NCI-H2196 treated with DMSO at 0.1 percent for 48 hours (cell line): ENCODE measurements around the gene KIF5C.
"Not testable (repeated sequence)": the region's sequence is repeated elsewhere in the genome, so short reads cannot be mapped to it uniquely, and the experiment has no call there.

Source experiments
- DNase-seq: peaks from one replicate; lab custom pipeline; 2025; ENCODE audit not compliant: unreplicated experiment; lab: John Stamatoyannopoulos, UW

KIF5C gene

DNA sequence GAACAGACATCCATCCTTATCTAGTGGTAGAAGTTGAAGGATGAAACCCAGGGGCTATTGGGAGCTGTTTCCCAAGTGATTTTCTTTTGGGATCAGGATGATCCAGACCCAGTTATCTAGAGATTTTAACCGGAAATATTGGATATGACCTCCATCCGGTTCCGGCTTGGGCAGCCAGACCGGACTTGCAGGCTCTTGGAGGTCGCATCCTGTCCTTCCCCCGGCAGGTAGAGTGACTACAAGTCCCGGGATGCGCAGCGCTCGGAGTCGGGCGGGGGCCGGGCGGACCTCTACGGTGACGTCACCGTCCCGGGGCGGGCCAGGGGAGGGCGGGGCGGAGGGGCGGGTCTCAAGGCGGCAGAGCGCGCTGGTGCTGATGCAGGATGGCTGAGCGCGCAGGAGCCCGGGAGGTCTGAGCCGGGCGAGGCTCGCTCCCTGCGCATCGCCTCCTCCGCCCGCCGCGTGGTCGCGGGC is at the start of gene KIF5C:
KIF5C (plus strand) TSS at position 360 of the 474 bp plus-strand sequence. CDS start 391 bp downstream, outside the sequence.
- DNase-seq: peak; percentile 92

DNA sequence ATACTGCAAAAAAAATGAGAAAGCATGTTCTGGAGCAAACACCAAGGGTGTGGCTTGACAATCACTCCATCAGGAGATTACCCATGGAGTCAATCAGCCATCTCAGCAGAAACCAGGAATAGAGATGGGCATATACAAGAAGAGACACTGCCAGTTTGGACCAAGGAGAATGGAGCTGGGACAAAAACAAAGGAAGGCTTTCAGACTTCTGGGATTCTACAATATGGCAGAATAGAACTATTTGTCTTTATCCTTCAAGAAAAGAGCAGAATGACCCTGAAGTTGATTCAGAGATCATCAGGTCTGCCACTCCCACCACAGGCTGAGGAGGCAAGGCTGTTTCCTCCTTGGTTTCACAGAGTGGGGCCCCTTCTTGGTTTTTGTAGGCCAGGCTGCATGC is 48.2 kb upstream of the KIF5C start:
- DNase-seq: no peak

DNA sequence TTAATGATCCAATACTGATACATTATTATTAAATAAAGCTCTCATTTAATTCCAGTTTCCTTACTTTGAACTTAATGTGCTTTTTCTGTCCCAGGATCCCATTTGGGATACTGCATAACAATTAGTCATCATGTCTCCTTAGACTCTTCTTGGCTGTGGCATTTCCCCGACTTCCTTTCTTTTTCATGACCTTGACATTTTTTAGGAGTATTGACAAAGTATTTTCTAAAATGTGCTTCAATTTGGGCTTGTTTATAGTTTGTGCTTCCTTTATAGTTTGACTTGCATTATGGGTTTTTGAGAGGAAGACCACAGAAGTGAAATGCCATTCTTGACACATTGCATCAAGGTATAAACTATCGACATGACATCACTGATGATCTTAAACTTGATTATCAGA is 46.1 kb upstream of the KIF5C start:
- DNase-seq: no peak

DNA sequence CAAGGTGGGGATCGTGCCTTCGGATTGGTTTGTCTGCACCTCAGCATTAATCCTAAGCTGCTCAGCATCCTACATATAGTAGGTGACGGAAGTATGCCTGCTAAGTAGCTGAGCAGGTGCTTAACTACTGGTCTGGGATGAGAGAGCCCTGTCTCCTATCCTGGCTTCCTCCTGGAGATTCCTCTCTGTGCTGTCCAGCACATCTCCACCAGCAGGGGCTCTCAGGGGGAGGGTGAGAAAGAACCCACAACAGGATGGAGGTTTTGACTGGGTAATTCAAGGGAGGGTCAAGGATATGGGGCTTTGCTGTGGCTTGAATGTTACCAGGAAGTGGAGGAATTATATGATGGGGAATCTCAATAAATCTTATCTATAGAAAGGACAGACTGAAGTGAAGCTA is 45.4 kb upstream of the KIF5C start:
- DNase-seq: no peak

DNA sequence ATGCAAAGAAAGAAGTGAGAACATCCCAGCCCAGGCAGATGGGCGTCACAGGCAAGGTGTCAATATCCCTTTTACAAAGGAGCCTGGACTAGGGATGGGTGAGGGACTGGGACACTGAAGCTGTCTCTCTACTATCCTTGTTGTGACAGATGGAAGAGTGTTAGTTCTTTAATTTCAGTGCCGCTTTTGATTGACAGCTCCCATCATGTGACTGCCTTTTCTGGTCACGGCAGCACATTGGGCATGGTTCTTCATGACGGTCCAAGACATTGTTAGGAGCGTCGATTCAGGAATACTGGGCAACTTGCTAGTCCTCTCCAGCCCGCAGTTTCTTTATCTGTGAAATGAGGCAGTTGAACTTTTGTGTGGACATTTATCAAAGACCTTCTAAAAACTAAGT is 42.4 kb upstream of the KIF5C start:
- DNase-seq: no peak

DNA sequence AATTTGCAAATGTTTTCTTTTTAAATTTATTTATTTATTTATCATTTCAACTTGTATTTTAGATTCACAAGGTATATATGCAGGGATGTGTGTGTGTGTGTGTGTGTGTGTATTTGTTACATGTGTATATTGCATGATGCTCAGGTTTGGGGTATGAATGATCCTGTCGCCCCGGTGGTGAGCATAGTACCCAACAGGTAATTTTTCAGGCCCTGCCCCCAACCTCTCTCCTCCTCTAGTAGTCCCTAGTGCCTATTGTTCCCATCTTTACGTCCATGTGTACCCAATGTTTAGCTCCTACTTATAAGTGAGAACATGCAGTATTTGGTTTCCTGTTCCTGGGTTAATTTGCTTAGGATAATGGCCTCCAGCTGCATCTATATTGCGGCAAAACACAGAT is 33.0 kb upstream of the KIF5C start:
- DNase-seq: no peak

DNA sequence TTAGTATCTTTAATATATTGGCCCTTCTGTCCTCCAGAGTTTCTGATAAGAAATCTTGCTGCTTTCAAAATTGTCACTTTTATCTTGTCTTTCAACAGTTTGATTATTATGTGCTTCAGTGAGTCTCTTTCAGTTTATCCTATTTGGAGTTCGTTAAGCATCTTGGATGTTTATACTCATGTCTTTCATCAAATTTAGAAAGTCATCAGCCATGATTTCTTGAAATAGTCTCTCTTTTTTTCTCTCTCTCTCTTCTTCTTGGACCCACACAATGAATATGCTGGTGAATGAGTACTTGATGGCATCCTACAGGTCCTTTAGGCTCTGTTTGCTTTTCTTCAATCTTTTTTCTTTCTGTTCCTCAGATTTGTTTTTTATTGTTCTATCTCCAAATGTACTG is 26.9 kb upstream of the KIF5C start:
- no peak for DNase-seq

DNA sequence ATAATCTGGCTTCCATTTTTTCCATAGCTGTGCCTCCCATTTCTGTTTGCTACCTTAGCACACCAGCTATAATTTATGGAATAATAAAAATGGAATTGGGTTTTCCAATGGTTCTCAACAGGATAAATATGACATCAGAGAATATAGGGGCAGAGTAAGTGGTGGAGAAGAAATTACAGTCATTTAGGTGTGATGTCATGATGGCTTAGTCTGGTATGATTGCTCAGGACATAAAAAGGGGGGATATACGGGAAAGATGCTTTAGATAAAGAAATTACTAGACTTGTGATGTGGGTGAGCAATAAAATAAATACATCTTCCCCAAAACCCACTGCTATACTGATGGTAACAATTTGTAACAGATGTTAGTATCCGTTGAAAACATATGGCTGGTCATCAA is 21.6 kb upstream of the KIF5C start:
- no peak for DNase-seq

DNA sequence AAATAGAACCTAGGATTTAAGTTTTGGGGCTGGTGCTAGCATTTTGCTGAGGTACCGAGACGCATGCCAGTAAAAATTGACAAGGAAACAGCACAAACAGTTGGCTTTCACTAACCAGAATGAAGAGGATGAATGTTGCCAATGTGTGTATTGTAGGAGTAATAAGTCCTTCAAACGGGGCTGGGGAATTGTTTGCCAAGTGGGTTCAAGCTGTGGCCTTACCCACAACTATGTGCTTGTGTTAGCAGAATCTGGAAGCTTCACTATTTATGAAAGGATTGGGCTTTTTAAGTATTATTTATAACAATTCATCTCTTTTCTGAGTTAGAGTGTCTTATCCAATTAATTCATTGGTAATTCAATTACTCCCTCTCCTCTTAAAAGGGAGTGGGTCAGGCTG is 15.0 kb upstream of the KIF5C start:
- DNase-seq: no peak

DNA sequence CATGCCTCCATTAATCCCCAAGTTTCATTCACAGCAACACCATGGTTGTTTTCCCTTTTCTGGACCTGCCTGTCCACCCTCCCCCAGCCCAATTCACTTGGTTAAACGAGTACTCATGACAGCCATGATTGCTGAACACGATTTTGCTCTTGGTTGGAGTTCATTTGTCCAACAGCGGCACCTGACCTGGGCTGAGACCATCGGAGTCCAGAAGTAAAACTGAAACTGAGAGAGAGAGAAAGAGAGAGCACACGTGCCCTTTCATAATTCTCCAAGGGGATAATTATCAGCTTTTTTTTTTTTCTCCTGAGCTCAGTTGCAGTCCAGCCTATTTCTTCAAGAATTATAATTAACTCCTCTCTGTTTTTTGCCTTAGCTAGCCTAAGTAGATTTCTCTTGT is 13.7 kb upstream of the KIF5C start:
- no peak for DNase-seq

DNA sequence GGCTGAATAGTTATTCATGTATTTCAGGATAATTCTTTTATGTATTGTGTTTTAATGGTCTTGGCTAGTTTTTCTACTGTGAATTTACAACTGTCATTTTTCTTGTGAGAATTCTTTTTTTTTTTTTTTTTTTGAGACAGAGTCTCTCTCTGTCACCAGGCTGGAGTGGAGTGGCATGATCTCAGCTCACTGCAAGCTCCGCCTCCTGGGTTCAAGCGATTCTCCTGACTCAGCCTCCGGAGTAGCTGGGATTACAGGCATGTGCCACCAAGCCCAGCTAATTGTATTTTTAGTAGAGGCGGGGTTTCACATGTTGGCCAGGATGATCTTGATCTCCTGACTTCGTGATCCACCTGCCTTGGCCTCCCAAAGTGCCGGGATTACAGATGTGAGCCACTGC is 12.5 kb upstream of the KIF5C start:
- not testable (repeated sequence) for DNase-seq

DNA sequence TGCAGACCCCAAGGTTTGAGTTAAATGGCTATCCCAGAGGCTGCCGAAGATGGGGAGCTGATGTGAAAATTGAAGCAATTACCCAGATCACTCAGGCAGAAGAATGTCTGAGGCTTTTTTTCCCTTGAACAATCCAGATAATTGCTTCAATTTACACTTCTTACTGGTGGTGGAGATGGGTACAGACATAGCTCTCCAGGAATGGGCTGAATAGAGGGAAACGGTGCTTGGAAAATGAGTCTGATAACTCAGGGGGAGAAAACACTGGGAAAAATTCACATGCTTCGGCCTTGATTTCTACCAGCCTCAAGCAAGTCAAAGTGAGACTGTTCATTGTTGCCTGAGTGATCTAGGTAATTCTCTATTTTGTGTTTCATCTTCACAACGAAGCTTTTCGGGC is 9.5 kb upstream of the KIF5C start:
- no peak for DNase-seq

DNA sequence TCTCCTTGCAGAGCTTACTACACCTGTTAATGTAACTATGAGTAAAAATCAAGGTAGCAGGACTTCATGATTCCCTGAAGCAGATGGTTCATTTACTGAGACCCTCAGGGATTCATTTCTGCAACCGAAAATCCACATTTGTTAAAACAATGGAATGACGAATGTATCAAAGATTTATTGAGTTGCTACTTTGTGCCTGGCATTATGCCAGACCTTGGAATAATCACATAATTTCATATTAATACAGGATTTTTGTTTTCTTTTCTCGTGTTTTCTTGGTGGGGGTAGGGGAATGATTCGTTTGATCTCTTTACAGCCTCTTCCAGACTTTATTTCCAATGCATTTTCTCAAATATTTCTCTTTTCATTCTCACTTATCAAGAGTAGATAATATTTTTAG is 8.9 kb upstream of the KIF5C start:
- DNase-seq: no peak

DNA sequence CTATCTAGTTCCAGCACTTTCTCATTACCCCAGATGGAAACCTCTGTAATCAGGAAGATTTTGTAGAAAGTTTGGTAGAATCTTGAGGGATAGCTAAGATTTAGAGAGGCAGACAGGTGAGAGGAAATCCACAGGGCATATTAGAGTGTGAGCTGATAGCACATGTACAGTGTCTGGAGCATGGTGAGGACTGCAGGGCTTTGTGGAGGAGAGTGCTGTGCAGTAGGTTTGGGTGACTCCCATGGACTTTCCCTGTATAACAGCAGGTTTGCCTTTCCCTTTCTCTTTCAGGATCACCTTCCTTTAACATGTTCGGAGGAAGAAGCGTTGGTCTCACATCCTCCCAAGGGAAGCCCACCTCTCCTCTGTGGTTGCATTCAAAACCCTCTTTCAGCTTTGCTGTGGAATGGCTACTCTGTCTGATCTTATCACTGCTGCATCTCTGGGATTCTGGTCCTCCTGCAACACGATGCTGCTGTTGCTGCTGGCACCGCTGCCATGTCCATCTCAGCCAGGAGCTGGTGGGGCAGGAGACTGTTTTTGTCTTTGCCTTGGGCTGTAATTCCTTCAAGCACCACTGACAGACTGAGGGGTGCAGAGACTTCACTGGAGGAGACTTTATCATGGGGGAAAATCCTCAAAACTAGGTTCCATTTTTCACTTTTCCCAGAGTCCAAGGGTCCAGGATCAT is 7.8 kb upstream of the KIF5C start:
- no peak for DNase-seq

DNA sequence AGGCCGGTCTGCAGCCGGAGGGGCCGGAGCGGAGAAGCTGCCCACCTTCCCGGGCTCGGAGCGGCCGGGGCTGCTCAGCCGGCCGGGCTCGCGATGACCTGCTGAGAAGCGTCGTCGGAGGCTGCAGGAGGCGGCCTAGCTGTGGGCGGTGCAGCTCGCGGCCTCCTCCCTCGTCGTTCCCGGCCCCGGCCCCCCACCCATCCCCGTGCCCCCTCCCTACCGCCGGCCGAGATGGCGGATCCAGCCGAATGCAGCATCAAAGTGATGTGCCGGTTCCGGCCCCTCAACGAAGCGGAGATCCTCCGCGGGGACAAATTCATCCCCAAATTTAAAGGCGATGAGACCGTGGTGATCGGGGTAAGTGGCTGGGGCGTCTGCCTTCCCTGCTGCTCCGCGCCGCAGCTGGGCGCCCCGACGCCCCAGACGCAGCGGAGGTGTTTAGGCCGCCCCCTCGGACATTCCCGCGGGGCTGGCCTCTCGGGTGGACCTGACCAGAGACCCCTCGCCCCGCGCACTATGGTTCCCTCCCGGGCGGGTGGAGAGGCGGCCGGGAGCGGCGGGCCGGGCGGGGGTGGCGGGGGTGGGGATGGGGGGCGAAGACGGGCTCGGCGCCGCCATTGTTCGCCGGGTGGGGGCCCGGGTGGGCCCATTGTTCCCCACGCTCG is 492 bp downstream of the KIF5C start:
- DNase-seq: no peak

DNA sequence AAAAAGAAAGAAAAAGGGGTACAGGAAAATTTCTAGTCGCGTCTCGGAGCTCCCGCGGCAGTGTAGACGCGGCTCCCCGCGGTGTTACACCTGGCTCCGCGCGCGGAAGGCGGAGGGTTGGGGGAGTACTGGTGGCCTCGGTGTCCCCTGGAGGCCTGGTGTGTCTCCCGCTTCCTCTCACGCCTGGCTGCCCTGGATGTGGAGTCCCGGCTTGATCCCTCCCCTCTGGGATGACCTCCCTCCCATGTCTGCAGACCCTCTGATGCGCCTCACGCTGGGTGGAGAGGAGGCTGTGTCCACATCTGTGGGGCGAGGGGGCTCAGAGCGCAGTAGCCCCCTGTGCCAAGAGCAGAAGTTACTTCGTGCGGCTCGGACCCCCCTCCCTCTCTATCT is 1.2 kb downstream of the KIF5C start:
- no peak for DNase-seq

DNA sequence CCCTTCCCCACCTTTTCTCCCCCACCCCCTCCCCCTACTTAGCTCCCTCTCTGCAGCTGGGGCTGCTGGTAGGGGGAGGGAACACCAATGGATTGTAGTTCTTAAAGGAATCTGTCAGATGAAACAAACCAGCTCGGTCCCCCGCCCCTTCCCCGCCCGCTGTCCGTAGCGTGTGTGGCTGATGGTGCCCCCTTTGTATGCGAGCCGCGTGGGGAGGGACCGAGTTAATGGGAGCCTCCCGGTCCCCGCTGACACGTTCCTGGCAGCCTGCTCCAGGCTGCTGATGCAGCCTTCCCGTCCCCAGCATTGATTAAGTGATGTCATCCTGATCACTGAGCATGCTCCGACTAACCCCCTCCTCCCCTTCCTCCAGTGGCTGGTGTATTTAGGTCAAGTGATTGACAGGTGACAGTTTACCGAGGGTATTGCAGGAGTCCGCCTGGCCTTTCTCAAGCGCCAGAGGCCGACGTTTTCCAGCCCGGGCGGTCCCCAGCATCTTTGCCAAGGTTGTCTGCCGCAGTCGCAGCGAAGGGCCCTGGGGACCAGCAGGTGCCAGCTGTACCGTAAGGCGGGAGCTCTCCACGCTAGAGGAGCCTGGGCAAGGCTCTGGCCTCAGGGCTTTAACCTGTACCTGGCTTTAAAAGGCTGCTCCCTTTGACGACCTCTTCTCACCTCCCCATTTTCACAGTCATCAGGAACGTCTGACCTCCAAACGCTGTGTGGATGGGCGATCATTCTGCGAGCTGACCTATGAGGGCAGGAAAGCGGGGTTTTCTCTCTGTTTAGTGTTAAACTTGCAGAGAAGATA is 1.8 kb downstream of the KIF5C start:
- DNase-seq: peak; percentile 59

DNA sequence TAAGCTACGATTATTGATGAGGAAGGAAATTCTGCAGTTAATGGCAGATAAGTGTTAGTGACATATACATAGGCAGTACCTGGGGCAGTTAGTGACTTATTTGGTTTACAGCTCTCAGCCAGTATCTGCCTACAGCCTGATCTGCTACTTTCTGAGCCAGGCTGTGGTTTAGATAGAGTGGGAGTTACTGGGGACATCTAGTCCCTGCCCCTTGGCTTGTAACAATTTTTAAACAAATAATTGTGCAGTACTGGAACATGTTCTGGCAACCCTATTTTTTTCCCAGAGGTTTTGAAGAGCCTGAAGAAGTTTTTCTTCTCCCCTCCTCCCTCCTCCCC is 2.3 kb downstream of the KIF5C start:
- no peak for DNase-seq

DNA sequence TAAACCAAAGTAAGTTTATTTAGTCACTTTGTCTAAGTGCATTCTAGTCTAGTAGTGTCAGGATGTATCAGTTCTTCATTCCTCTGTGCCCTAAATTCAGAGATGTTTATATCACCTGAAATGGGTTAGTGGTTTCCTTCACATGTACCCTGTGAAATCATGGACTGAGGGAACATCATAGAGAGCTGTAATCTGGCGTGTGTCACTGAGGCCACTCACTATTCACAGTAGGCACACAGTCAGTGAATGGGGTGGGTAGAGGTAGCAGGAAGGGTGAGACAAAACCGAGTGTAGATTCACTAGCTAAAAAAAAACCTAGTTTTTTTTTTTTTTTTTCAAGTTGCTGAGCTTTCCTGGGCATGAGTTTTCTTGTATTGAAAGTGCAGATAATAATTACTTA is 5.6 kb downstream of the KIF5C start:
- no peak for DNase-seq

DNA sequence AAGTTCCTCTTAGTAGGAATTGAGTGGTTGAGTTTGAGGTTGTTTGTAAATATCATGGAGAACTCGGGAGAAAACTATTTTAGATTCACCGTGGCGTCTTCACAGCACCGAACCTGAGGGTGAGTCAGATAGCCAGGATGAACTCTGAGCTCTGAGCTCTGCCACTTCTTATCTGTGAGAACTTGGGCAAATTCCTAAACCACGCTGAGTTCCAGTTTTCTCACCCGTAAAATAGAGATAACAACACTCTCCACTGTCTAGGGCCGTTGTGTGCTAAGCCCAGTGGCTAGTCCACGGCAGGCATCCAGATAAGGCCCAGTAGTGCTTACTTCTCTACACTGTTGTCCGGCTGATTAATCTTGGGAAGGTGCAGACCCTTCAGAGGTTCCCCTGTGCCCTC is 7.0 kb downstream of the KIF5C start:
- DNase-seq: no peak

DNA sequence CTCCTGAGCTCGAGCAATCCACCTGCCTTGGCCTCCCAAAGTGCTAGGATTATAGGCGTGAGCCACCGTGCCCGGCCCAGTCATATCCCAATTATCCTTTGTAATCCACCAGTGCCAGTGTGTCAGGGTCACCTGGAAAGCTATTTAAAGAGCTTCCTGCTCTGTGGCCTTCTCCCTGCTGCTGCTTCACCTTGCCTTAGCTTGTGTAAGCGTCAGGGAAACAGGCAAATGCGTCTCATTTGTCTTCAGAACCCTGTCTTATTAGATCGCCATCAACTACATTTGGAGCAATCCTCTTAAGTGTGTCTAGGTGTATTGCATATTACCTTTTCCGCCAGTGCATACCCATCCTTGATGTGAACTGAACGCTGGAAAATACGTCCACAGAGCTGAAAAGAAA is 10.2 kb downstream of the KIF5C start:
- no peak for DNase-seq

DNA sequence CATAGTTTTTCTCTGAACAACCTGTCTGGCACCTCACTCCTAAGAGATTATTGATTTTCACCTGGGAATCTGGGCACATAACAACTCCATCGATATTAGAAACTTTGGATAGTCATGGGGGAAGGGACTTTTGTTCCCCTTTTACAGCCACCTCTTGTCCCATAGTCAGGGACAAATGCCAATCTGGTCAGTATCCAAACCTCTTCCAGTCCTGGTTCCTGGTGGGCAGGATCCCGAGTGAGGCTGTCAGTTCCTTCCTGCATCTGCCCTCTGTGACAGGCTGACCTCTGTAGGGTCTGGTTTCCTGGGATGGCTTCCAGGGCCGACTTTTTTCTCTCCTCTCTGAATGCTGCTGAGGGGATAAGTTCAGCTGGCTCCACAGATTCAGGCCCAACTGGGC is 11.0 kb downstream of the KIF5C start:
- DNase-seq: no peak
